NCI-H510A (cell line): ENCODE measurements around the gene TOMM20L.

ENCODE experiments used
- DNase-seq: peaks from one replicate; lab custom pipeline; 2025; lab: John Stamatoyannopoulos, UW

TOMM20L gene

GRCh38 chr14:58427281-58428117 lies 31.8 kb downstream of the TOMM20L start, which contains the start of the genes KIAA0586 and TIMM9:
TSS of gene KIAA0586 (plus strand) at chr14:58427719. CDS start at chr14:58428265, 546 bp downstream.
TSS of gene TIMM9 (minus strand) at chr14:58427531. CDS start at chr14:58411945, 15,586 bp downstream.
- DNase-seq, result peak; percentile 88

GRCh38 chr14:58428118-58428683 lies 32.5 kb downstream of the TOMM20L start:
- DNase-seq, result peak; percentile 16

GRCh38 chr14:58430156-58430555 lies 34.4 kb downstream of the TOMM20L start:
- DNase-seq, result no peak

- no peak for DNase-seq
Measured at GRCh38 chr14:58439476-58439875, 43.7 kb downstream of the TOMM20L start.

GRCh38 chr14:58444627-58445026 lies 48.9 kb downstream of the TOMM20L start:
- DNase-seq, result no peak

- no peak for DNase-seq
Measured at GRCh38 chr14:58455593-58456265, 60.0 kb downstream of the TOMM20L start.
